Parathyroid adenoma (tissue), 2 donors: ENCODE measurements around the gene PYCR2.

Experiments used
- H2AFZ ChIP-seq: fragments of 300-600 bp; sonication (generic); one replicate; pipeline ENCODE4 v1.7.0; 2017; ENCODE audit warnings: antibody characterized with exemption, mild to moderate bottlenecking
- H3K27ac ChIP-seq: fragments of 300-600 bp; sonication (generic); one replicate; pipeline ENCODE4 v1.7.0; 2017
- H3K27me3 ChIP-seq: fragments of 300-600 bp; sonication (generic); one replicate; pipeline ENCODE4 v1.7.0; 2017; ENCODE audit warnings: low read length; ENCODE audit not compliant: control insufficient read depth, insufficient read depth
- H3K36me3 ChIP-seq: fragments of 300-600 bp; sonication (generic); one replicate; pipeline ENCODE4 v1.7.0; 2017; ENCODE audit warnings: low read length; ENCODE audit not compliant: control insufficient read depth, insufficient read depth
- H3K4me1 ChIP-seq: fragments of 300-600 bp; sonication (generic); one replicate; pipeline ENCODE4 v1.7.0; 2017; ENCODE audit warnings: control low read depth
- H3K4me2 ChIP-seq: fragments of 300-600 bp; sonication (generic); one replicate; pipeline ENCODE4 v1.7.0; 2017; ENCODE audit warnings: low read length
- H3K4me3 ChIP-seq: fragments of 300-600 bp; sonication (generic); one replicate; pipeline ENCODE4 v1.7.0; 2017; ENCODE audit warnings: low read depth, low read length
- H3K79me2 ChIP-seq: fragments of 300-600 bp; sonication (generic); one replicate; pipeline ENCODE4 v1.7.0; 2017; ENCODE audit warnings: control low read depth
- H3K9ac ChIP-seq: fragments of 300-600 bp; sonication (generic); one replicate; pipeline ENCODE4 v1.7.0; 2017; ENCODE audit warnings: mild to moderate bottlenecking
- H3K9me3 ChIP-seq: fragments of 300-600 bp; sonication (generic); one replicate; pipeline ENCODE4 v1.7.0; 2017; ENCODE audit warnings: low read length; ENCODE audit not compliant: control insufficient read depth
- CTCF ChIP-seq: fragments of 300-600 bp; sonication (generic); IDR thresholded peaks from one replicate; pipeline ENCODE4 v1.7.0; 2017; ENCODE audit warnings: antibody characterized with exemption, mild to moderate bottlenecking
- donor health status: primary hyperparathyroidism.

The PYCR2 gene

DNA sequence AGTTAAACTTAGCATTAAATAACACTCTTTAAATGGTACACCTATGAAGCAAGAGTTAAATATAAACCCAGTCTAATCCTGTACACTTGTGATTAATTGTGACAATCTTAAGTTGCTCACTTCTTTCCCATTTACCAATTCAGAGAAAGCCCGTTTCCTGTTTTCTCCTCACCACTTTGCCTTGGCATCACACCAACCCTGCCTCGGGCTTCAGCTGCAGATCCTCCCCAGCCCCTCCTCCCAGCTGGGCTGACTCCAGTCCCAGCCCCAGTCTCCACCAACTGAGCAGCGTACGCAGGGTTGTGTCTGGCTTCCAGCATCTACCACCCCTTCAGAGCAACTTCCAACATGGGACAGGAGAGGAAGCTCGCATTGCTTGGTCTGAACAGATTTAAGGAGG is 4.1 kb downstream of the PYCR2 start:
- Histone ChIP-seq H3K36me3 (no peaks in the 10 kb centered on the region), H2AFZ (no peak overlapping the region), H3K4me2 (no peak overlapping the region), H3K79me2 (no peaks in the 10 kb centered on the region), H3K9ac (no peak overlapping the region), H3K4me1 (no peaks in the 10 kb centered on the region), H3K27me3 (no peaks in the 10 kb centered on the region), H3K9me3 (no peaks in the 10 kb centered on the region), H3K4me3 (no peak overlapping the region), H3K27ac (no peak overlapping the region)
- no peak for TF ChIP-seq CTCF

DNA sequence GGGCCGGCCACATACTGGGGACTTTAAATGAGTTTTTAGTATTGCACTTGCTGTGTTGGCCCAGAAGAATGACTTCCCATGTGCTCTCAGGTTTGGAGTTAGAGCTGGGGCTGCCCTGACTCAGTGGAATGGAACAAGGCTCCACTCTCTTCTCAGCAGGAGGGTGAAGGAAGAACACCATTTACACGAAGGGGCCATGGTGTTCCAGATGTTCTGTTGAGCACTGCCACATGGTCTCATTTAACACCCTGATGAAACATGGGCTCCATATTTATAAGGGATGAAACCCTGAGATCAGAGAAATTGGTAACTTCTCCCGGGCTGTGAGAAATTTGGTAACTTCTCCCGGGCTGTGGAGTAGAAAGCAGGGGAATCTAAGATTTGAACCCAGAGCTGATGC is 5.8 kb downstream of the PYCR2 start:
- H3K4me1 ChIP-seq = no peaks in the 10 kb centered on the region
- H3K36me3 ChIP-seq = no peaks in the 10 kb centered on the region
- no peaks in the 10 kb centered on the region for H3K79me2 ChIP-seq
- no peak overlapping the region for H3K9ac ChIP-seq
- no peaks in the 10 kb centered on the region for H3K27me3 ChIP-seq
- no peak overlapping the region for H3K4me2 ChIP-seq
- H3K4me3 ChIP-seq = no peak overlapping the region
- no peak overlapping the region for H2AFZ ChIP-seq
- TF ChIP-seq CTCF = no peak
- H3K9me3 ChIP-seq = no peaks in the 10 kb centered on the region
- no peak overlapping the region for H3K27ac ChIP-seq

GRCh38 chr1:225917536-225917935 is 6.5 kb downstream of the PYCR2 start:
- H3K36me3 ChIP-seq = no peaks in the 10 kb centered on the region
- TF ChIP-seq CTCF = no peak

GRCh38 chr1:225917101-225917500 is 6.9 kb downstream of the PYCR2 start:
- Histone ChIP-seq H3K4me1 (no peaks in the 10 kb centered on the region), H3K27me3 (no peaks in the 10 kb centered on the region), H2AFZ (no peak overlapping the region), H3K27ac (no peak overlapping the region), H3K79me2 (no peaks in the 10 kb centered on the region), H3K4me3 (no peak overlapping the region), H3K4me2 (no peak overlapping the region), H3K9ac (no peak overlapping the region), H3K9me3 (no peaks in the 10 kb centered on the region), H3K36me3 (no peaks in the 10 kb centered on the region)
- no peak for TF ChIP-seq CTCF

More at GRCh38 chr1:225917536-225917935, 6.5 kb downstream of the PYCR2 start:
- Histone ChIP-seq H3K27ac (no peak overlapping the region), H3K4me3 (no peak overlapping the region), H3K9ac (no peak overlapping the region), H3K79me2 (no peaks in the 10 kb centered on the region), H3K9me3 (no peaks in the 10 kb centered on the region), H3K4me2 (no peak overlapping the region), H2AFZ (no peak overlapping the region), H3K4me1 (no peaks in the 10 kb centered on the region), H3K27me3 (no peaks in the 10 kb centered on the region)

GRCh38 chr1:225915538-225915991 is 8.5 kb downstream of the PYCR2 start:
- no peak for TF ChIP-seq CTCF
- no peak overlapping the region for H3K27ac ChIP-seq

More at GRCh38 chr1:225915538-225915991, 8.5 kb downstream of the PYCR2 start:
- Histone ChIP-seq H3K79me2 (no peaks in the 10 kb centered on the region), H3K9me3 (no peaks in the 10 kb centered on the region), H3K27me3 (no peaks in the 10 kb centered on the region), H3K4me1 (no peaks in the 10 kb centered on the region), H2AFZ (no peak overlapping the region), H3K4me2 (no peak overlapping the region), H3K4me3 (no peak overlapping the region), H3K36me3 (no peaks in the 10 kb centered on the region), H3K9ac (no peak overlapping the region)
